Measurements from ENCODE around the gene SEPHS2. TPM values are rescaled to one million over a fixed set of nuclear protein-coding genes. Genes with fewer than 3 reads are reported as not detected.

The SEPHS2 gene
- total RNA-seq = 18.3 and 18.6 TPM in 2 replicates

GRCh38 chr16:30445408-30446202, at the start of gene SEPHS2:
Gene SEPHS2, minus strand, starts transcription at chr16:30445874. Its CDS starts 147 bp downstream, at chr16:30445727.

GRCh38 chr16:30472328-30472942, 26.8 kb upstream of the SEPHS2 start, which contains the start of gene ITGAL:
Gene ITGAL, plus strand, starts transcription at chr16:30472742. Its CDS starts 96 bp downstream, at chr16:30472838.

GRCh38 chr16:30429678-30430427, 15.8 kb downstream of the SEPHS2 start, which contains the start of gene DCTPP1:
Gene DCTPP1, minus strand, starts transcription at chr16:30430030. Its CDS starts 50 bp downstream, at chr16:30429980.

GRCh38 chr16:30407102-30407803, 38.4 kb downstream of the SEPHS2 start, which contains the start of gene ZNF771:
Gene ZNF771, plus strand, starts transcription at chr16:30407606. Its CDS starts 448 bp downstream, at chr16:30408054.

GRCh38 chr16:30395155-30395991, 50.3 kb downstream of the SEPHS2 start, which contains the start of gene ZNF48:
Gene ZNF48, plus strand, starts transcription at chr16:30395420. Its CDS starts 375 bp downstream, at chr16:30395795.

Other genes starting within 250 kb of the SEPHS2 start
- 1.2 and 1.8 TPM in 2 replicates for gene SULT1A3, start 246.6 kb downstream of the SEPHS2 start, total RNA-seq
- gene NPIPB13, start 197.4 kb downstream of the SEPHS2 start, total RNA-seq = 0.30 TPM in 1 of 2 replicates, not detected in the other
- 49.8 and 53.5 TPM in 2 replicates for gene CD2BP2, start 90.6 kb downstream of the SEPHS2 start, total RNA-seq
- 40.9 and 44.0 TPM in 2 replicates for gene TBC1D10B, start 75.4 kb downstream of the SEPHS2 start, total RNA-seq
- not detected in 2 replicates for gene MYL11, start 71.1 kb downstream of the SEPHS2 start, total RNA-seq
- gene SEPTIN1, start 63.3 kb downstream of the SEPHS2 start, total RNA-seq = 0.15 TPM in 1 of 2 replicates, not detected in the other
- 4.4 and 5.6 TPM in 2 replicates for gene ZNF48, start 50.5 kb downstream of the SEPHS2 start, total RNA-seq
- gene ZNF771, start 38.3 kb downstream of the SEPHS2 start, total RNA-seq = 8.6 and 9.2 TPM in 2 replicates
- 54.4 and 54.8 TPM in 2 replicates for gene DCTPP1, start 15.8 kb downstream of the SEPHS2 start, total RNA-seq
- gene ITGAL, start 26.9 kb upstream of the SEPHS2 start, total RNA-seq = not detected in 2 replicates
- 22.9 and 27.9 TPM in 2 replicates for gene ZNF768, start 80.7 kb upstream of the SEPHS2 start, total RNA-seq
- 7.3 and 8.1 TPM in 2 replicates for gene ZNF747, start 89.0 kb upstream of the SEPHS2 start, total RNA-seq
- 5.5 and 6.2 TPM in 2 replicates for gene ZNF764, start 112.5 kb upstream of the SEPHS2 start, total RNA-seq
- 11.1 and 14.0 TPM in 2 replicates for gene ZNF688, start 125.8 kb upstream of the SEPHS2 start, total RNA-seq
- 4.9 and 6.2 TPM in 2 replicates for gene ZNF785, start 139.8 kb upstream of the SEPHS2 start, total RNA-seq
- 6.4 and 7.3 TPM in 2 replicates for gene ZNF689, start 164.5 kb upstream of the SEPHS2 start, total RNA-seq
- 21.4 and 23.5 TPM in 2 replicates for gene PRR14, start 205.1 kb upstream of the SEPHS2 start, total RNA-seq
- 19.3 TPM in 2 replicates for gene FBRS, start 212.6 kb upstream of the SEPHS2 start, total RNA-seq